H9 (cell line): Measurements from ENCODE around the gene DRICH1. TPM values are rescaled to one million over a fixed set of nuclear protein-coding genes. Genes with fewer than 3 reads are reported as not detected.

Experiments used
- DNase-seq: peaks from one replicate; pipeline ENCODE4 v3.0.0-alpha.2; 2017
- H2AFZ ChIP-seq: one replicate; pipeline ENCODE4 v1.6.1; 2013; ENCODE audit warnings: mild to moderate bottlenecking, low read length, control low read depth, moderate library complexity
- H2AK5ac ChIP-seq: 2 replicates; pipeline ENCODE4 v1.6.1; 2013; ENCODE audit warnings: low read length, control low read depth, mixed read lengths; ENCODE audit not compliant: insufficient read length
- H2BK120ac ChIP-seq: one replicate; pipeline ENCODE4 v1.6.1; 2013; ENCODE audit warnings: low read depth, mild to moderate bottlenecking, low read length, control low read depth, inconsistent platforms; ENCODE audit not compliant: poor library complexity, severe bottlenecking
- H2BK12ac ChIP-seq: 2 replicates; pipeline ENCODE4 v1.6.1; 2013; ENCODE audit warnings: low read length, control low read depth, mixed read lengths, low read depth; ENCODE audit not compliant: insufficient read length
- H2BK15ac ChIP-seq: 2 replicates; pipeline ENCODE4 v1.6.1; 2013; ENCODE audit warnings: low read depth, low read length, control low read depth
- H2BK20ac ChIP-seq: one replicate; pipeline ENCODE4 v1.6.1; 2013; ENCODE audit warnings: low read depth, mild to moderate bottlenecking, low read length, control low read depth, inconsistent platforms; ENCODE audit not compliant: poor library complexity, severe bottlenecking
- H2BK5ac ChIP-seq: 2 replicates; pipeline ENCODE4 v1.6.1; 2013; ENCODE audit warnings: low read length, control low read depth, mixed read lengths; ENCODE audit not compliant: insufficient read length
- H3K14ac ChIP-seq: 2 replicates; pipeline ENCODE4 v1.6.1; 2013; ENCODE audit warnings: low read length, control low read depth; ENCODE audit not compliant: insufficient read depth
- H3K18ac ChIP-seq: 2 replicates; pipeline ENCODE4 v1.6.1; 2013; ENCODE audit warnings: low read depth, mild to moderate bottlenecking, mixed read lengths, low read length, control low read depth; ENCODE audit not compliant: insufficient read length
- H3K23ac ChIP-seq: 2 replicates; pipeline ENCODE4 v1.6.1; 2013; ENCODE audit warnings: low read length, control low read depth, mixed read lengths, low read depth; ENCODE audit not compliant: insufficient read length
- H3K23me2 ChIP-seq: 2 replicates; pipeline ENCODE4 v1.6.1; 2013; ENCODE audit warnings: low read depth, mild to moderate bottlenecking, mixed read lengths, low read length, control low read depth; ENCODE audit not compliant: insufficient read length, poor library complexity, severe bottlenecking
- H3K27ac ChIP-seq: 2 replicates; pipeline ENCODE4 v1.5.1; 2013; ENCODE audit warnings: low read length, control low read depth, mixed read lengths, low read depth; ENCODE audit not compliant: insufficient read length
- H3K27me3 ChIP-seq: 2 replicates; pipeline ENCODE4 v1.6.1; 2013; ENCODE audit warnings: low read length, control low read depth, inconsistent platforms; ENCODE audit not compliant: insufficient read depth
- H3K4ac ChIP-seq: 2 replicates; pipeline ENCODE4 v1.6.1; 2013; ENCODE audit warnings: low read depth, mild to moderate bottlenecking, control low read depth, inconsistent platforms, low read length, moderate library complexity
- H3K4me1 ChIP-seq: 2 replicates; pipeline ENCODE4 v1.6.1; 2013; ENCODE audit warnings: low read length, control low read depth, inconsistent platforms; ENCODE audit not compliant: insufficient read depth
- H3K4me2 ChIP-seq: 2 replicates; pipeline ENCODE4 v1.6.1; 2013; ENCODE audit warnings: low read length, control low read depth, mixed read lengths; ENCODE audit not compliant: insufficient read length, insufficient read depth
- H3K56ac ChIP-seq: 2 replicates; pipeline ENCODE4 v1.6.1; 2013; ENCODE audit warnings: low read depth, mild to moderate bottlenecking, mixed read lengths, low read length, control low read depth; ENCODE audit not compliant: insufficient read length
- H3K79me1 ChIP-seq: 2 replicates; pipeline ENCODE4 v1.6.1; 2013; ENCODE audit warnings: low read depth, mild to moderate bottlenecking, moderate library complexity, low read length, control low read depth, inconsistent platforms; ENCODE audit not compliant: insufficient read depth, poor library complexity, severe bottlenecking
- H3K79me2 ChIP-seq: 2 replicates; pipeline ENCODE4 v1.6.1; 2013; ENCODE audit warnings: low read length, control low read depth, inconsistent platforms; ENCODE audit not compliant: insufficient read depth
- H3K9ac ChIP-seq: 2 replicates; pipeline ENCODE4 v1.6.1; 2013; ENCODE audit warnings: low read length, control low read depth, mixed read lengths; ENCODE audit not compliant: insufficient read length; ENCODE audit errors: extremely low read depth
- H3K9me3 ChIP-seq: one replicate; pipeline ENCODE4 v1.6.1; 2013; ENCODE audit warnings: low read depth, low read length, inconsistent platforms; ENCODE audit not compliant: control insufficient read depth
- H3T11ph ChIP-seq: one replicate; pipeline ENCODE4 v1.6.1; 2013; ENCODE audit warnings: mild to moderate bottlenecking, low read length, control low read depth, inconsistent platforms
- H4K20me1 ChIP-seq: one replicate; pipeline ENCODE4 v1.6.1; 2013; ENCODE audit not compliant: control insufficient read depth, insufficient read length, insufficient read depth
- H4K5ac ChIP-seq: 2 replicates; pipeline ENCODE4 v1.6.1; 2013; ENCODE audit warnings: low read depth, mild to moderate bottlenecking, mixed read lengths, low read length, control low read depth; ENCODE audit not compliant: insufficient read length
- H4K8ac ChIP-seq: replicated peaks from 2 replicates; pipeline ENCODE4 v1.6.1; 2013; ENCODE audit warnings: low read length, control low read depth, mixed read lengths, low read depth; ENCODE audit not compliant: insufficient read length
- H4K91ac ChIP-seq: 2 replicates; pipeline ENCODE4 v1.6.1; 2013; ENCODE audit warnings: low read depth, mild to moderate bottlenecking, moderate library complexity, mixed read lengths, low read length, control low read depth; ENCODE audit not compliant: insufficient read length
- H3K27ac Mint-ChIP-seq, 3 experiments: 2 replicates in 2 of 3; 3 replicates in 1 of 3; pipeline ENCODE4 v1.8.0; 2020 to 2021; ENCODE audit warnings: mixed read lengths in 3 of 3, mild to moderate bottlenecking in 1 of 3, moderate library complexity in 1 of 3
- H3K27me3 Mint-ChIP-seq: 2 replicates; pipeline ENCODE4 v1.8.0; 2021; ENCODE audit warnings: low read depth, mild to moderate bottlenecking, moderate library complexity, mixed read lengths
- H3K36me3 Mint-ChIP-seq, 3 experiments: 2 replicates in 2 of 3; 3 replicates in 1 of 3; pipeline ENCODE4 v1.8.0; 2020 to 2021; ENCODE audit warnings: low read depth in 3 of 3, mixed read lengths in 3 of 3; ENCODE audit not compliant: insufficient read depth in 1 of 3
- H3K4me1 Mint-ChIP-seq, 2 experiments: 2 replicates each; pipeline ENCODE4 v1.8.0; 2020; ENCODE audit warnings: mixed read lengths in 2 of 2
- H3K4me3 Mint-ChIP-seq, 2 experiments: 2 replicates in 1 of 2; 3 replicates in 1 of 2; pipeline ENCODE4 v1.8.0; 2020 to 2021; ENCODE audit warnings: mild to moderate bottlenecking in 2 of 2, mixed read lengths in 2 of 2, moderate library complexity in 1 of 2
- H3K9me3 Mint-ChIP-seq, 2 experiments: 2 replicates in 1 of 2; 3 replicates in 1 of 2; pipeline ENCODE4 v1.8.0; 2020; ENCODE audit warnings: mild to moderate bottlenecking in 2 of 2, mixed read lengths in 2 of 2, moderate library complexity in 1 of 2
- WGBS: extraction: QIAGEN DNeasy Blood & Tissue Kit; methylation state at CpG from one replicate; pipeline ENCODE4 v1.1.7; 2013; ENCODE audit warnings: missing lambda C conversion rate, low lambda C conversion rate, mixed read lengths; ENCODE audit not compliant: insufficient read length; ENCODE audit errors: extremely low coverage; 5-methylcytosine and 5-hydroxymethylcytosine counted together
- total RNA-seq: library from RNA; stranded (reverse); gene quantifications from 2 replicates; pipeline ENCODE4 v1.2.1, GENCODE V29; 2021
- TF ChIP-seq, protein P1 (sequence below): fragments of 200-600 bp; sonication (generic); conservative IDR thresholded peaks from 3 replicates; pipeline ENCODE4 v1.8.0; 2021; ENCODE audit warnings: antibody characterized with exemption, mild to moderate bottlenecking

The DRICH1 gene
- total RNA-seq, 1 experiment from 2014 or later, result not detected

DNA sequence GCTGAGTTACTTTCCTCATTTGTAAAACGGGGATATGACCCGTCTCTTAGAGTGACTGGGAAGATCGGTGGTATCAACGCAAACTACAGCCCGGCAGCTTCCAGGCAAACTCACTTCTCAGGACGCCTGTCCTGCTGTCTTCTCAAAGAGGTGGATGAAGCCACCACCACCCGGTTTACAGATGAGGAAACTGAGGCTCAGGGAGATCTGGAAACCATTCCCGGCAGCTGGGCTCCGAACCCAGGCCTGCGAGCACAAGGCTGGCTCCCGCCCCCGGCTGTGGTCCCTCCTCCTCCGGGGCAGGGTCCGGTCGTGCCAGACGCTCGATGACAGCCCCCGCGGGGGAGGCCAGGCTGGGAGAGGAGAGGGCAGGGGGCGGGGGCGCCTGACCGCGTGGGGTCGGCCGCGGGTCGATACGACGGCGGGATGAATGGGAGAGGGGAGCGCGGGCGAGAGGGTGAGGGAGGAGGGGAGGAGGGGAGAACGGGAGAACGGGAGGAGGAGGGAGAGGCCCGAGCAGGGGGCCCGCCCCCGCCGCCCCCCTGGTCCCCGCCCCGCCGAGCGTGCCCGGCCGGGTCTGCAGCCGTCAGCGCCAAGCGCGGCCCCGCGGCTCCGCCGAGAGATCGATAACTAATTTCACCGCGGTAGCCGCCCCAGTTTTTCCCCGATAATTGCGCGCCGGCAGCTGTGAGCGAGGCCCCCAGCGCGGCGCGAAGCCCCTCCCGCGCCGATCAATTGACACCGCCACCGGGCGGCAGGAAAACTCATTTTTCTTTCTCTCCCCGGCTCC is 66.0 kb downstream of the DRICH1 start:
- Histone ChIP-seq H3K79me1 (no peaks in the 10 kb centered on the region), H3K9me3 (no peaks in the 10 kb centered on the region), H3K4me2 (peak overlapping the region; percentile 63), H3K56ac (no peak overlapping the region), H3K79me2 (no peaks in the 10 kb centered on the region), H2BK15ac (no peak overlapping the region), H3K4me1 (no peaks in the 10 kb centered on the region; the same call in 1 of the 2 replicates), H2BK5ac (no peak overlapping the region), H3K18ac (no peak overlapping the region), H3K14ac (no peak overlapping the region), H2BK12ac (no peak overlapping the region), H2AK5ac (no peak overlapping the region), H2AFZ (no peak overlapping the region), H4K20me1 (no peaks in the 10 kb centered on the region), H2BK120ac (no peak overlapping the region), H2BK20ac (no peak overlapping the region), H3K23ac (no peak overlapping the region), H4K5ac (no peak overlapping the region), H4K91ac (no peak overlapping the region), H3K27me3 (peaks cover 7% of the 10 kb centered on the region; the same call in 1 of the 2 replicates), H3K4ac (no peak overlapping the region), H3K27ac (no peak overlapping the region), H4K8ac (no peak overlapping the region), H3T11ph (no peak overlapping the region), H3K23me2 (peaks cover 10% of the 10 kb centered on the region), H3K9ac (no peak overlapping the region)
- Mint-ChIP-seq H3K27ac (no peak overlapping the region), H3K4me1 (peaks cover 14% of the 10 kb centered on the region in 2 experiments), H3K9me3 (no peaks in the 10 kb centered on the region), H3K36me3 (no peaks in the 10 kb centered on the region), H3K27me3 (peaks cover 95% of the 10 kb centered on the region), H3K4me3 (peak overlapping the region; percentile 68 to 89)
- DNase-seq, result peak; percentile 38
- WGBS, result no CpG with 5 or more reads among the region's 73 CpGs
- TF ChIP-seq, protein P1, sequence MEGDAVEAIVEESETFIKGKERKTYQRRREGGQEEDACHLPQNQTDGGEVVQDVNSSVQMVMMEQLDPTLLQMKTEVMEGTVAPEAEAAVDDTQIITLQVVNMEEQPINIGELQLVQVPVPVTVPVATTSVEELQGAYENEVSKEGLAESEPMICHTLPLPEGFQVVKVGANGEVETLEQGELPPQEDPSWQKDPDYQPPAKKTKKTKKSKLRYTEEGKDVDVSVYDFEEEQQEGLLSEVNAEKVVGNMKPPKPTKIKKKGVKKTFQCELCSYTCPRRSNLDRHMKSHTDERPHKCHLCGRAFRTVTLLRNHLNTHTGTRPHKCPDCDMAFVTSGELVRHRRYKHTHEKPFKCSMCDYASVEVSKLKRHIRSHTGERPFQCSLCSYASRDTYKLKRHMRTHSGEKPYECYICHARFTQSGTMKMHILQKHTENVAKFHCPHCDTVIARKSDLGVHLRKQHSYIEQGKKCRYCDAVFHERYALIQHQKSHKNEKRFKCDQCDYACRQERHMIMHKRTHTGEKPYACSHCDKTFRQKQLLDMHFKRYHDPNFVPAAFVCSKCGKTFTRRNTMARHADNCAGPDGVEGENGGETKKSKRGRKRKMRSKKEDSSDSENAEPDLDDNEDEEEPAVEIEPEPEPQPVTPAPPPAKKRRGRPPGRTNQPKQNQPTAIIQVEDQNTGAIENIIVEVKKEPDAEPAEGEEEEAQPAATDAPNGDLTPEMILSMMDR, result no peak
